Upper lobe of left lung (tissue), 4 donors: ENCODE results near the gene GOLGA6L9.
"Not testable (repeated sequence)": the region's sequence is repeated elsewhere in the genome, so short reads cannot be mapped to it uniquely, and the experiment has no call there.

Experiments used
- CTCF ChIP-seq, 6 experiments: fragments of 450-650 bp in 4 of 6; fragments of 200-600 bp in 2 of 6; sonication (generic) in 2 of 6; IDR thresholded peaks; one replicate each; pipeline ENCODE4 v1.5.1; 2016 to 2019; ENCODE audit warnings: antibody characterized with exemption in 6 of 6
- EP300 ChIP-seq, 4 donors: sonication (generic); formaldehyde crosslinking; IDR thresholded peaks; one replicate each; pipeline ENCODE4 v1.5.1; 2017; ENCODE audit warnings: antibody characterized with exemption in 4 of 4, control low read depth in 2 of 4
- POLR2A ChIP-seq, 4 donors: fragments of 450-650 bp; IDR thresholded peaks; one replicate each; pipeline ENCODE4 v1.5.1; 2016 to 2017; ENCODE audit warnings: antibody characterized with exemption in 4 of 4, mild to moderate bottlenecking in 2 of 4
- POLR2AphosphoS5 ChIP-seq, 2 donors: sonication (generic); formaldehyde crosslinking; IDR thresholded peaks; one replicate each; pipeline ENCODE4 v1.5.1; 2017; ENCODE audit warnings: antibody characterized with exemption in 2 of 2

GRCh38 chr15:82427117-82427516, 2.5 kb upstream of the GOLGA6L9 start:
- TF ChIP-seq CTCF, EP300, POLR2A, POLR2AphosphoS5 (IDR thresholded peaks at IDR 0.05): not testable (repeated sequence)
